Hepatic stellate cell (primary cell): ENCODE results near the gene DTX2.
"Not testable (repeated sequence)": the region's sequence is repeated elsewhere in the genome, so short reads cannot be mapped to it uniquely, and the experiment has no call there.

ENCODE experiments used
- DNase-seq: peaks from one replicate; pipeline ENCODE4 v3.0.0; 2011; ENCODE audit warnings: low spot score

The DTX2 gene

GRCh38 chr7:76461464-76462101 lies at the start of gene DTX2:
DTX2 (plus strand) TSS chr7:76461709; CDS start chr7:76480510, 18,801 bp downstream.
- not testable (repeated sequence) for DNase-seq

GRCh38 chr7:76412249-76412648 lies 49.3 kb upstream of the DTX2 start:
- no peak for DNase-seq

- DNase-seq, result not testable (repeated sequence)
Measured at GRCh38 chr7:76417654-76418310, 43.7 kb upstream of the DTX2 start.

GRCh38 chr7:76421097-76421496 lies 40.4 kb upstream of the DTX2 start:
- DNase-seq, result peak; percentile 62

- no peak for DNase-seq
Measured at GRCh38 chr7:76423666-76424412, 37.7 kb upstream of the DTX2 start.

- DNase-seq, result no peak
Measured at GRCh38 chr7:76424413-76425111, 36.9 kb upstream of the DTX2 start, which contains the start of gene ZP3. ZP3 (plus strand) TSS chr7:76424950; CDS start chr7:76424965, 15 bp downstream.

- no peak for DNase-seq
Measured at GRCh38 chr7:76425156-76425555, 36.4 kb upstream of the DTX2 start.

- not testable (repeated sequence) for DNase-seq
Measured at GRCh38 chr7:76425558-76425957, 36.0 kb upstream of the DTX2 start.

- no peak for DNase-seq
Measured at GRCh38 chr7:76426246-76426645, 35.3 kb upstream of the DTX2 start.

- DNase-seq, result no peak
Measured at GRCh38 chr7:76427635-76428034, 33.9 kb upstream of the DTX2 start.

GRCh38 chr7:76428149-76428823 lies 33.2 kb upstream of the DTX2 start:
- no peak for DNase-seq

GRCh38 chr7:76428868-76429805 lies 32.4 kb upstream of the DTX2 start:
- no peak for DNase-seq

- DNase-seq, result no peak
Measured at GRCh38 chr7:76430211-76430610, 31.3 kb upstream of the DTX2 start.

GRCh38 chr7:76430836-76431235 lies 30.7 kb upstream of the DTX2 start:
- no peak for DNase-seq

GRCh38 chr7:76437873-76438272 lies 23.6 kb upstream of the DTX2 start:
- not testable (repeated sequence) for DNase-seq

- not testable (repeated sequence) for DNase-seq
Measured at GRCh38 chr7:76439120-76439888, 22.2 kb upstream of the DTX2 start.

- DNase-seq, result not testable (repeated sequence)
Measured at GRCh38 chr7:76440404-76440803, 21.1 kb upstream of the DTX2 start.

GRCh38 chr7:76441792-76442191 lies 19.7 kb upstream of the DTX2 start:
- DNase-seq, result not testable (repeated sequence)

GRCh38 chr7:76442664-76443446 lies 18.7 kb upstream of the DTX2 start:
- DNase-seq, result not testable (repeated sequence)
